Anterior cingulate cortex (tissue), 58 donors: Measurements from ENCODE around the gene KYNU.
"Not testable (repeated sequence)": the region's sequence is repeated elsewhere in the genome, so short reads cannot be mapped to it uniquely, and the experiment has no call there.

Source experiments
- DNase-seq, 58 donors: peaks; one replicate each; lab custom pipeline; 2025; lab: John Stamatoyannopoulos, UW

Gene KYNU

GRCh38 chr2:142907653-142908052, 30.2 kb downstream of the KYNU start:
- DNase-seq: no peak

- no peak for DNase-seq
Measured at GRCh38 chr2:142914507-142915313, 37.2 kb downstream of the KYNU start.

- no peak for DNase-seq
Measured at GRCh38 chr2:142915502-142915901, 38.0 kb downstream of the KYNU start.

- no peak for DNase-seq
Measured at GRCh38 chr2:142918624-142919023, 41.2 kb downstream of the KYNU start.

GRCh38 chr2:142920571-142920970, 43.1 kb downstream of the KYNU start:
- no peak for DNase-seq

- DNase-seq: no peak
Measured at GRCh38 chr2:142926445-142926844, 49.0 kb downstream of the KYNU start.

- DNase-seq: no peak
Measured at GRCh38 chr2:142930835-142931398, 53.5 kb downstream of the KYNU start.

GRCh38 chr2:142933916-142934315, 56.5 kb downstream of the KYNU start:
- no peak for DNase-seq

GRCh38 chr2:142935563-142936089, 58.2 kb downstream of the KYNU start:
- DNase-seq: no peak

GRCh38 chr2:142936629-142937028, 59.2 kb downstream of the KYNU start:
- DNase-seq: no peak

- no peak for DNase-seq
Measured at GRCh38 chr2:142937347-142937746, 59.9 kb downstream of the KYNU start.

- no peak for DNase-seq
Measured at GRCh38 chr2:142938240-142938639, 60.8 kb downstream of the KYNU start.

GRCh38 chr2:142940606-142941223, 63.3 kb downstream of the KYNU start:
- DNase-seq: no peak

GRCh38 chr2:142942690-142943089, 65.2 kb downstream of the KYNU start:
- no peak for DNase-seq

- DNase-seq: no peak
Measured at GRCh38 chr2:142944264-142944663, 66.8 kb downstream of the KYNU start.

GRCh38 chr2:142944721-142945120, 67.3 kb downstream of the KYNU start:
- DNase-seq: no peak

- DNase-seq: no peak
Measured at GRCh38 chr2:142946941-142947340, 69.5 kb downstream of the KYNU start.

GRCh38 chr2:142948723-142949122, 71.3 kb downstream of the KYNU start:
- DNase-seq: not testable (repeated sequence)

- not testable (repeated sequence) for DNase-seq
Measured at GRCh38 chr2:142950323-142950722, 72.9 kb downstream of the KYNU start.

GRCh38 chr2:142951190-142952007, 73.9 kb downstream of the KYNU start:
- DNase-seq: no peak

- DNase-seq: no peak
Measured at GRCh38 chr2:142952018-142952417, 74.6 kb downstream of the KYNU start.
